HG03565 (cell line): ENCODE results near the gene ITGB3.
A peak's percentile ranks its signal among the peaks of the same experiment; 100 is the strongest.
"Not testable (repeated sequence)": the region's sequence is repeated elsewhere in the genome, so short reads cannot be mapped to it uniquely, and the experiment has no call there.

ENCODE experiments used
- ATAC-seq: cut with Tn5 transposase; IDR thresholded peaks from one replicate; pipeline ENCODE4 v1.9.1; 2021; ENCODE audit warnings: mild to moderate bottlenecking, moderate library complexity; ENCODE audit not compliant: unreplicated experiment

ITGB3 gene

DNA sequence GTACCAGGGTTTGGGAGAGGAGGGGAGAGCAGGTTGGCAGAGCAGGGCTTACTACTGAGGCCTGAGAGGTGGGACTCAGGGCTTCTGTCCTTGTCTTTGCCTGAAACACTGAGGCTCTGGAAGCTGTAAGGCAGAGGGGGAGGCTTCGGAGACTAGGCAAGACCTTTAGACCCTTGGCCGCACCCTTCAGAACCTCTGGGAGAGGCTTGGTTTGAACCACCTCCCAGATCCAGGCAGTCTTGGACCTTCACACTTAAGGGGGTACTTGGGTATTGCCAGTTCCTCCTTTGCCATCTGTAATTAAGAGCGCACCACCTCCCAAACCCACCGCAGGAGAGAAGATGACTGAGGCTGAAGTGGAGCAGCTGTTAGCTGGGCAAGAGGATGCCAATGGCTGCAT is 31.6 kb upstream of the ITGB3 start:
- ATAC-seq: no peak

DNA sequence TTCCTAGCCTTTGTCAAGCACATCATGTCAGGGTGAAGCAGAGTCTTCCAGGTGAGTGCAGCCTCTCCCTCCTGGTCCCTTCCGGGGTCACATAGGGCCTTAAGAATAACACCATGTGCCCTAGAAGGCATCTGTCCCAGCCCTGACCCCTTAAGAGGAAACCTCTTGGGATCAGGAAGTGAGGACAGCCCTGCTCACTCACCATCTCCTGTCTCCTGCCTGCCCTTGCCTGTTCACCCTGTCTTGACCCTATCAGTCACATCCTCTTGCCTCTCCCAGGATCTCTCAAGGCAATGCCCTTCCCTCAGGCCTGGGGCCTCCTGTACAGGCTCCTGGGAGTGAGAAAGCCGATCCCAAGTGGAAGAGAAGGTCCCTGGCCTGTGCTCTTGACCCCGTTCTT is 30.6 kb upstream of the ITGB3 start:
- ATAC-seq: no peak

DNA sequence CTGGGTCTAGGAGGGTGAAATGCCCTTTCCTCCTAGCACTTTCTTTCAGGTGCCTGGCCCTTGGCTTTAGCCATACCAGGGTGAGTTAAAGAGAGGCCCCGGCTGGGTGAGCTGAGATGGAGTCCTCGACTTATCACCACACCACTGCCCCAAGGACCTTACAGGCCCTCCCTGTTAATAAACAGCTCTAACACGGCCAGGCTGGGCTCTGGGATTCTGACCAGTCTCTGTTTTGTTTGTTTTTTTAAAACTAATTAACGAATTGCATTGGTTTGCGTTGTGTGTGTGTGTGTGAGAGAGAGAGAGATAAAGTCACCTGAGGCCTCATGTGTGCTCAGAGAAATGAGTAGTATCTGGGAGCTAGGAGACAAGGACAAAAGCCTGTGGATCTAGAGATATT is 30.2 kb upstream of the ITGB3 start:
- no peak for ATAC-seq

DNA sequence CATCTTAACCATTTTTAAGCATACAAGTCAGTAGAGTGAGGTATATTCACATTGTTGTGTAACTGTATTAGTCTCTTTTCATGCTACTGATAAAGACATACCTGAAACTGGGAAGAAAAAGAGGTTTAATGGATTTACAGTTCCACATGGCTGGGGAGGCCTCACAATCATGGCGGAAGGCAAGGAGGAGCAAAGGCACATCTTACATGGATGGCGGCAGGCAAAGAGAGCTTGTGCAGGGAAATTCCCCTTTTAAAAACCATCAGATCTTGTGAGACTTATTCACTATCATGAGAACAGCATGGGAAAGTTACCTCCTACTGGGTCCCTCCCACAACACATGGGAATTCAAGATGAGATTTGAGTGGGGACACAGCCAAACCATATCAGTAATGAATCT is 29.6 kb upstream of the ITGB3 start:
- ATAC-seq: not testable (repeated sequence)

DNA sequence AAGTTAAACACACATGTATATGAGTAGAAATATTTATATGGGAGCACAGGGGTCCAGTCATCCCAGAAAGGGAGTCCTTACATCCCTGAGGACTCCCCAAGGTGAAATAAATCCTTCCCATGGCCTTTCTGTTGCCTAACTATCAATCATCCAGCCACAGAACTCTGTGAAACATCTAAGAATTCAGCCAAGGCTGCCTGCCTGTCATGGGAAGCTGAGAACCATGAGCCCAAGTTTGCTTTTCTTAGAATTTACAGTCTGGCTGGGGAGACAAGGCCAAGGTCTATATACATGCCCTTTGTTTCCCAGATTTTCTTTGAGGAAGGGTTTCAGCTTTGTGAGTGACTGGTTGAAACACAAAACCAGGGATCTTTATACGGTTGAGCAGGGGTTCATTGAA is 28.7 kb upstream of the ITGB3 start:
- no peak for ATAC-seq

DNA sequence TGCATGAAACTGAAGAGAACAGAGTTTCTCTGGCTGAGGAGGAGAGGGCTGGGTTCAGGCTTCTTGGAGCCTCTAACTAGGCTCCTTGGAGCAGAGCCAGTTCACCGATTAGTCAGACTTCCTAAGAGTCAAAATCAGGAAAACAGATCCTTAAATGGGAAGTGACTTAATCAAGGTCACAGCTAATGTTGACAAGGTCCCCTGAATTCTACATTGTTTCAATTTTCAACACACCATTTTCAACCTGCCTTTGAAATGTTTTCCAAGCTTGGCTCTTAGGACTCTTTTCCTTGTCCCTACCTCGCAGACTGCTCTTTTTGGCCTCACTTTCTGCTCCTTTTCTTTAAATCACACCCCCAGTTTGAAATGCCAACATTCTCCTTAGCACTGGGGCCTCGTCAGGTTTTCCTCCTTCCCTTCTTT is 28.2 kb upstream of the ITGB3 start:
- ATAC-seq: no peak

DNA sequence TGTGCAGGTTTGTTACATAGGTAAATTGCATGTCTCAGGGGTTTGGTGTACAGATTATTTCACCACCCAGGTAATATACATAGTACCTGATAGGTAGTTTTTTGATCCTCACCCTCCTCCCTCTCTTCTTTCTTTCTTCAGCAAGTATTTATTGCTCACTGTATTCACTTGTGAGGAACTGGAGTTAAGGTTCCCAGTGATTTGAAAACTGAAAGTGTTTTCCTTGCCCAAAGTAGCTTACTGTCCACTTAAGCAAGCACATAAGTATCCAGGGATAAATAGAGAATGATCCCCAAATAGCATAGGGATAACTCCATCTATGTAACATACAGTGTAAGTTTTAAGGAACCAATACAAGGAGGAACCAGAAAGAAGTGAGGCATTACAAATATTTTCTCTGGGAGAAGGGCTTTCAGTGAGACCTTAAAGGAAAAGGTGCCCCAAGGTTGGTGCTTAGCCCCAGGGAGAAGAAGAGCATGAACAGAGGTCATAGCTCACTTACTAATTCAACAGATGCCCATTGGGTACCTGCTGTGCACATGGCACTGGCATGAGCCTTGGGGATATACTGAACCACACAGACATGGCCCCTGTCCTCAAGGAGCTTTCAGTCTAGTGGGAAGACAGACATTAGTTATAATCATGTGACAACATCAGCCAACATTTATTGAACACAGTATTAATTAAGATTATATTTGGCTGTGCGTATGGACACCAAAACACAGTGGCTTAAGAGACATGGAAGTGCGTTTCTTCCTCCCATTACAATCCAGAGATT is 27.5 kb upstream of the ITGB3 start:
- ATAC-seq: no peak

DNA sequence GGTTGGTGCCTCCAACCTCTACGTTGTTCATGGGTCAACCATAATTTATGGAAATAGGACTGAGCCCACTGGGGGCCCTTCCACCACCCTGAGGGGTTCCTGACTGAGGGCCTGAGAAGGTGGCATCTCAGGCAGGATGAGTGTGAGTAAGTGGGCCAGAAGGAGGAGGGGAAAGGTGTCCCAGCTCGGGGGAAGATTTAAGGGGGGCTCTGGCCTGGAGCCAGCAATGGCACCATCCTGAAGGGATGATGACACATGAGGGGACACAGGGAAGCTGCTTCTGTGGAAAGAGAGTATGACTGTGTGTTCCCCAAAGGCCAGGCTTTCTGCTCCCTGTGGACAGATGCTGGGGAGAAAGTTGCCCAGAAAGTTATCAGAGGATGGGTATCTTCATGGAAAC is 25.8 kb upstream of the ITGB3 start:
- no peak for ATAC-seq

DNA sequence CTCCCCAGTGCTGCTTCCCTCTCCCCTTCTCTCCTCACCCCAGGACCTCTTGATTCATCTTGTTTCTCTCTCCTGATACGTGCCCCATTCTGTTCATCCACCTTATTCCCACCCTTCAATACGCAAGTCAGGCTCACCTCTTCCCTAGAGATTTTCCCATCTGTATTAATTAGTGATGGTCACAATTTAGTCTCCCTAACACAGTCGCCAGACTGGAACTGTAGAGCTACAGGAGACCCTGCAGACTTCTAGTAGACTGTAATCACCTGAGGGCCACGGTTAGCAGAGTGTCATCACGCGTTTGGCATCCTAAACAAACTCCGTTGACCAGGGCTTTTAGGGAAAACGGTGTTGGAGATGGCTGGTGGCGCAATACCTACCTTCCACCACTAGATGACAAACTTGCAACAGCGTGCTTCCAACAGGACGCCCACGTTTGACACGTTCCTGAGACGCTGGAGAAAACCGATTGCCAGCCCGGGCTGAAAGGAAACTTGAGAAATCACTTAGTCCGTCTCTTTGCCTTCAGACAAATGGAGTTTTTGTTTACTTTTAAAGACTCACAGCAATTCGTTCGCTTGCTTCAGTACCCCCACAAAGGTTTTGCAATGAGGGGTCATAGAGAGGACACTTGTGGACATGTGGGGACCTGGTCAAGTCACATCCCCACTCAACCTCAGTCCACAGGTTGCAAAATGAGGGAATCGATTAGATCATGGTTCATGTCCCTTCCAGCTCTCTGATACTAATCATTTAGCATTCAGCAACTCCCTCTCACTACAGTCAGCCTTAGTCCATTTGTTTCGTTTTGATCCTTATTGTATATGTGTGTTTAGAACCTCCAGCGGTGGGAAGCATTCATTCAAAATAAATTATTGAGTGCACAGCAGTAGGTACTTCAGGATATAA is 23.8 kb upstream of the ITGB3 start:
- peak; percentile 41 for ATAC-seq

DNA sequence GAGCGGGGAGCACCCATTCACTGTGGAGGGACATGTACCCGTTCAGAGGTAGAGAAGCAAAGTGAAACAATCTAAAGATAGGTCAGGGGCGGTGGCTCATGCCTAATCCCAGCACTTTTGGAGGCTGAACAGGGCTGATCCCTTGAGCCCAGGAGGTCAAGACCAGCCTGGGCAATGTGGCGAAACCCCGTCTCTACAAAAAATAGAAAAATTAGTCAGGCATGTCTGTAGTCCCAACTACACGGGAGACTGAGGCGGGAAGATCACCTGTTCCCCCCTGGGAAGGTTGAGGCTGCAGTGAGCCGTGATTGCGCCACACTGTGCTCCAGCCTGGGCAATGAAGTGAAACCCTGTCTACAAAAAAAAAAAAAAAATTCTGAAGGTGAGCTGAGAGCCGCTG is 22.8 kb upstream of the ITGB3 start:
- no peak for ATAC-seq

DNA sequence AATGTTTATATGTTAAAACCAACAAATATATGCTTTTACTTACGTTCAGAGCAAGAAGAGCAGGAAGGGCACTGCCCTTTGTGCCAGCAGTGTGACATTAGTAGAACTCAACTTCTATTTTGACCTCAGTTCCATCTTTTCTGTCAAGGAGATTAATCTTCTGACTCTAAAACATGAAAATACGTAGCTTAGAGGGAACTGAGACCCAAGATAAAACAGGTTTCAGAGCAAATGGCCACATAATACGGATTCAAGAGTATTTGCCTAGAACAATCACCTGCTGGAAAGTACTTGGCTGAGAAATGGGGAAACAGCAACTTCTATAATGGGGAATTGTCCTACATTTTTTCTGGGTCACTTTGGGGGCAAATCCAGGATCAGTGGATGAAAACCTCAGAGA is 22.3 kb upstream of the ITGB3 start:
- no peak for ATAC-seq

DNA sequence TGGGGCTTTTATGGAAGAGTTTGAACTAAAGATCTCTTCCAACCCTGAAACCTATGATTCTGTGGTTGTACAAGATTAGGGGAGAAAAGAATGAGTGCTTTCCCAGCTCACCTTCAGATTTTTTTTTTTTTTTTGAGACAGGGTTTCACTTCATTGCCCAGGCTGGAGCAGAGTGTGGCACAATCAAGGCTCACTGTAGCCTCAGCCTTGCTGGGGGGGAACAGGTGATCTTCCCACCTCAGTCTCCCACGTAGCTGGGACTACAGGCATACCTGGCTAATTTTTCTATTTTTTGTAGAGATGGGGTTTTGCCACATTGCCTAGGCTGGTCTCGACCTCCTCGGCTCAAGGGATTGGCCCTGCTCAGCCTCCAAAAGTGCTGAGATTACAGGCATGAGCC is 21.8 kb upstream of the ITGB3 start:
- no peak for ATAC-seq

DNA sequence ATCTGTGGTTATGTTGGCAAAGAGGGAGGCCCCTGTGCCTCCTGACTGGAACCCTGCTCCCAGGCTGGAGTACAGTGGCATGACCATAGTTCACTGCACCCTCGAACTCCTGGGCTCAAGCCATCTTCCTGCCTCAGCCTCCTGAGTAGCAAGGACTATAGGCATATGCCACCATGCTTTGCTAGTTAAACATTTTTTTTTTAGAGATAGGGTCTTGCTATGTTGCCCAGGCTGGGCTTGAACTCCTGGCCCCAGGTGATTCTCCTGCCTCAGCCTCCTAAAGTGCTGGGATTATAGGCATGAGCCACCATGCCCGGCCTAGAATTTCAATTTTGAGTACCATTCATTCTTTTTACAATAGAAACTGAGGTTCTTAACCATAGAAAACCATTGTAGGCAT is 21.2 kb upstream of the ITGB3 start:
- no peak for ATAC-seq

DNA sequence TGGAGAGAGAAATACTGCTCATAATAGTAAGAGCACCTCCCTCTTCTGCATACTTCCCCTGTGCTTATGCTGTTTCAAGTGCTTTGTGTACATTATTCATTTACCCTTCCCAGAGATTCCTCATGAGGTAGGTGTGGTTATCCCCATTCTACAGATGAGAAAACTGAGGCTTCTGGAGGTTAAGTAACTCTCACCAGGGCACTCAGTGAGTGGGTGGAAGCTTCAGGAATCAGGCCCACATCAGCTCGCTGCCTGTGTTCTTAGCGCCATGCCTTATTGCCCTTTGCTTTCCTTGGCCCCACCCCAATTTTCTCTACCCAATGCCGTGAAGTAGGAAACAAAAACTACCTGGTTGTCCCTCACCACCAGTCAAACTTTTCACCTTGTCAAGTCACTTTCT is 18.1 kb upstream of the ITGB3 start:
- ATAC-seq: no peak

DNA sequence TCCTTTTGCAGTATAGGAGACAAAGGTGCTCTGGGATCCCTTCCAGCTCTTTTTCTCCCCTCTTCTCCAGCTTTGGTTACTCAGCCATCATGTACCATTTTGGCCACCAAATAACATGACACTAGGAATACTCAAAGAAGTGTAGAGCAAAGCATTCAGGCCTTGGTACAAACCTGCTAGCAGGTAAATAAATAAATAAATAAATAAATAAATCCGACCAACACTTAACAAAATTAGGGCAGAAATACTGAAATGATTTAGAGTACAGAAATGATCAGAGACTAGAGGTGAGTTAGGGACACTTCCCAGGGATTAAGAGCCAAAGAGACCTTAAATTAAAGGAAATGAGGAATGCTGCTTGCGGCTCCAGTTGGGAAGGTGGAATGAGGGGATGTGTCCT is 17.7 kb upstream of the ITGB3 start:
- no peak for ATAC-seq

DNA sequence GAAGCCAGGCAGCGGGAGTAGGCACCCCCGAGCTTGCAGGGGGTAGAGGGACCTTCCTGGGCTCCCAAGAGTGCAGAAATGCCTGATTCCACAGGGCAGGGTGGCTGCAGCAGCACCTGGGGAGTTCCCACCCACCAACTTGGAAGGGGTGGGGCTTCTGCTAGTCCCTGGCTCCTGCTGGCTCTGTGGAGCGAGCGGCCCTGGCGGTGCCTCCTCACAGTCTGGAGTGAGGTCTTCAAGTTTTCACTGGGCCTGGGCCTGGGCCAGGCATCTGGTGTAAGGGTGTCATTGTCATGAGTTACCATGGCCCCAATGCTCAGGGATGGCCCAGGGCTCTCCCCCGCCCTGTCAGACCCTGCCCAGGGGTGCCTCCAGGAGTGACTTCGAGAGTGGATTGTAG is 15.8 kb upstream of the ITGB3 start:
- no peak for ATAC-seq

DNA sequence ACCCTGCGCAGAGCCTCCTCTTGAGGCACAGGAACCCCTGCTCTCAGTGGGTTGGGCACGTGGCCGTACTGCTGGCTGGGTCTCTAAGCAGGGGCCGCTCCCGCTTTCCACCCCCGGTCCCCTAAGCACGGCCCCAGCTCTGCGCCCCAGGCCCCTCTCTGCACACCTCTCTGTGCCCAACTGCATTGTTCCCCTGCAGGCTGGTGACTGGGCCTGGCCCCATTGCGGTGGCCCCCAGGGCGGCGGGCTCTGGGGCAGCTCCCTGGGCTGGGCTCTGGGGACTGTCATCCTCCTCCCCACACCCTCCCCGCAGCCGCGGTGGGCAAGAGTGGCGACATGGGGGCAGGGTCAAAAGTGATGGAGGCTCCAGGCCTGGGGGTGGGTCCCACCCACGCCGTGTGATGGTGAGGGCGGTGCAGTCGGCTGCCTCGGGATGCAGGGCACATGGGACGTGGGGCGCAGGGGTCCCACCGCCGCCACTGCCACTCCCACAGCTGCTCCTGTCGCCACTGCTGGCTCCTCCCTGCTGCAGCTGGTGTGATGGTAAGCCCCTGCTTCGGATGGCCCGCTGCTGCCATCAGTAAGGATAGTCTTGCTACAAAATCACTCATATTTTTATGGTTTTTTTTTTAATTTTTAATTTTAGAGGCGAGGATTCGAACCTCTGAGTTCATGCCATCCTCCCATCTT is 15.2 kb upstream of the ITGB3 start:
- ATAC-seq: no peak

DNA sequence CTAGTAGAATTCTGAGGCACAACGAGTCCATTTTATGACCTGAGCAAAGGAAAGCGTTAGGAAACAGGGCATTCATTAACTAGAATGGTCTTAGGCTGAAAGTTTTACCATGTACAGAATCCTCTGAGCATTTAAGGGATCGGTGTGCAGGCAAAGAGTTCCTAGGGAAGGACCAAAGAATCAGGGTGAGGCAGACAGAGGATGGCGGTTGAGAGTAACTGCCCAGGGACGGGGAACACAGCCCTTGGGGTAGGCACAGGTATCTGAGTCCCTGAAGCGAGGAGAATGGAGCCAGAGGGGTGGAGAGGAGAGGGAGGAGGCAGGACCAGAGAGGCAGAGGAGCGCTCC is 14.0 kb upstream of the ITGB3 start:
- no peak for ATAC-seq

DNA sequence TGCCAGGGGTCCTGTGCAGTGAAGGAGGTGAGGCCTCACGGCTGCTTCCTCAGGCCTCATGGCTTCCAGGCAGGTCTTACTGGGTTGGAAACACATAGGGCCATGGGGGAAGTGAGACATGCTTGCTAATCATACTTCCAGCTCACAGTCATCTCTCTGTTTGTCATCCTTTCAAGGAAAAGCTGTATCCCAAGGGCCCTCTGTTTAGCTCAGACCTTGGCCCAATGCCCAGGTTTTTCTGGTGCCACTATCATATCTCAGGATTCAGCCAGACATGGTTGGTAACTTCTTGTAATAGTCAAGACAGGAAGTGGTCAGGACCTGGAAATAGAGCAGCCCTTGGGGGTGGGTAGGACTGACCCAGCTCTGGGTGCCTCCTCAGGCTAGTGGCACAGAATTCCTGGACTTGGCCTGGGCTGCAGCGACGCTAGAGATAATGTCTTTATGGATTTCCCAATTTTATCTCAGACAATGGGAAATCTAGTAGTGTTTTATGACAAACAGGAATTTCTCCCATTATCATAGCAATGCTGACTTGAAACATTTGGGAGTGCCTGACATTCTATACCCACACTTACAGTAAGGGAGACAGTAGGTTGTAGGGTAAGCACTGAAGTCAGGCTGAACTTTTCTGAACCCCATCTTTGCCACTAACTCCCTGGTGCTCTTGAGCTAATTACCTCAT is 13.5 kb upstream of the ITGB3 start:
- no peak for ATAC-seq

DNA sequence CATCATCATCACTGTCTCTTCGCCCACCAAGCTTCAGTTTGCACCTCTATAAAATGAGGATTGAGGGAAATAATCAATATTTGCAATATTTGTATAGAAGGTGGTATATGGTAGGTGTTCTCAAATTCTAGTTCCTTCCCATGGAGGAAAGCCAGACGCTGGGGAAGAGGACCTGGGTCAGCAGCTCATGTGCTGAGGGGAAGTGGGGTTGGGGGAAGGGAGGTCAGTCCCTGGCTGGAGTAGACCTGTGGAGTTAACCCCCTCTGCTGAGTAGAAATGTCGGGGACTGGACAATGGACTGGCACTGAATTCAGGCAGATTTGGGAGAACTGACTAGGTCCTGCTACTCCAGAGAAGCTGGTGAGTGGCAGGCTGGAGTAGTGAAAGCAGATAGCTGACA is 12.8 kb upstream of the ITGB3 start:
- no peak for ATAC-seq

DNA sequence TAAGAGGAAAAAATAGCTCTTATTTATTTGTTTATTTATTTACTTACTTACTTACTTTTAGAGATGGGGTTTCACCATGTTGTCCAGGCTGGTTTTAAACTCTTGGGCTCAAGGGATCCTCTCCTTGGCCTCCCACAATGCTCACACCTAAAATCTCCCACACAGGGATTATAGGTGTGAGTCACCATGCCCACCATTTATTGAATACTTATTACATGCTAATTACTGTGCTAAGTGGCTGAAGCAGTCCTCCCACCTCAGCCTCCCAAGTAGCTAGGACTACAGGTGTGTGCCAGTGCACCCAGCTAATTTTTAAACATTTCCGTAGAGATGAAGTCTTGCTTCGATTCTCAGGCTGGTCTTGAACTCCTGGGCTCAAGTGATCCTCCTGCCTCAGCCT is 11.0 kb upstream of the ITGB3 start:
- no peak for ATAC-seq
